SK-N-MC (cell line): ENCODE measurements around the gene PTGDR2.

Experiments used
- EZH2 ChIP-seq: fragments of 200-600 bp; sonication (generic); IDR thresholded peaks from one replicate; pipeline ENCODE4 v1.6.1; 2017; ENCODE audit warnings: antibody characterized with exemption
- FOXP2 ChIP-seq: optimal IDR thresholded peaks from 2 replicates; pipeline ENCODE3; 2011; ENCODE audit warnings: mild to moderate bottlenecking, moderate library complexity; ENCODE audit not compliant: insufficient read depth; ENCODE audit errors: extremely low read length, control extremely low read depth
- POLR2AphosphoS5 ChIP-seq: IDR thresholded peaks from 2 replicates; pipeline ENCODE4 v1.6.1; 2012; ENCODE audit warnings: mild to moderate bottlenecking, low read depth, low read length, borderline replicate concordance

GRCh38 chr11:60831143-60831500, 24.6 kb downstream of the PTGDR2 start:
- TF ChIP-seq POLR2AphosphoS5 (no peak), FOXP2 (no peak), EZH2 (no peak)
